Stimulated activated CD4-positive, alpha-beta T cell treated with anti-CD3 and anti-CD28 coated beads, TNF-alpha, amount 100 ng/mL, for 1 hour (primary cell): ENCODE measurements around the gene SLC5A1.

ENCODE experiments used
- DNase-seq, 3 donors: peaks; one replicate each; pipeline ENCODE4 v3.0.0-alpha.2; 2020; ENCODE audit warnings: low read depth in 3 of 3, low spot score in 1 of 3

Gene SLC5A1

GRCh38 chr22:32042924-32043323 lies at the start of gene SLC5A1:
TSS of gene SLC5A1 (plus strand) at chr22:32043261. CDS start at chr22:32043282, 21 bp downstream.
- DNase-seq: no peak

- no peak for DNase-seq
Measured at GRCh38 chr22:31995046-31995445, 48.0 kb upstream of the SLC5A1 start.

GRCh38 chr22:31995807-31996206 lies 47.3 kb upstream of the SLC5A1 start:
- DNase-seq: no peak

- no peak for DNase-seq
Measured at GRCh38 chr22:31998784-31999385, 44.2 kb upstream of the SLC5A1 start.

DNA sequence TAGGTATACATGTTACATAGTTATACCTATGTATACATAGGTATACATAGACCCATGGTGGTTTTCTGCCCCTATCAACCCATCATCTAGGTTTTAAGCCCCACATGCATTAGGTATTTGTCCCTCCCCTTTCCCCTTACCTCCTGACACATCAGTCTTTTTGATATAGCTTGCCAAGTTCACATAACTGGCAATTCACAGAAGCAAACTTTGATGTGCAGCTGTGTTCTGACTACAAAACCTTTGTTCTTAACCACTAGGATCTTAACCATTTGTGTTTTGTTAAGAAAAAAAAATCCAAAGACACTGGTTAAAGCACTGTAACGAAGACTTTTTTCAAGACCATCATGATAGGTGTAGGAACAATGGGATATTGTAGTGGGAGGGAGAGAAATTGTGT lies 42.9 kb upstream of the SLC5A1 start:
- no peak for DNase-seq

DNA sequence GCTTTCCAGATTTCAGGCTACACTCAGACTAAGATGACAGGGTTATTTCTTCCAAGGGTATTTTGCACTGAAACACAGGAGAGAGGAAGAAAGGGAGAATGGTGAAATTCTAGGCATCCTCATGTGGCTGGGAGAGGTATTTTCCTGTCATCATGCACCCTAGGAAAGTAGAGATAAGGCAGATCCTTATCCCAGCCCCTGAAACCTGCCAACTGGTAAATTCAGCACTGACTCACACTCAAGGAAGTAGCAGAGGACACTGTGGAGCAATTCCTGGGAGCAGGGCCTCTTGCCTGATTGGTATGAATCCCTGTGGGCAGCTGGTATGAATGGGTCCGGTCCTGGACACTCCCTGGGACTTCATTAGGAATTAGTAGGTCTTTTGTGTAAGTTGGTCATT lies 37.6 kb upstream of the SLC5A1 start:
- no peak for DNase-seq

GRCh38 chr22:32013200-32013599 lies 29.9 kb upstream of the SLC5A1 start:
- no peak for DNase-seq

GRCh38 chr22:32016081-32016480 lies 27.0 kb upstream of the SLC5A1 start:
- DNase-seq: no peak

- DNase-seq: no peak
Measured at GRCh38 chr22:32018056-32018455, 25.0 kb upstream of the SLC5A1 start.

GRCh38 chr22:32020117-32020516 lies 22.9 kb upstream of the SLC5A1 start:
- DNase-seq: no peak

- no peak for DNase-seq
Measured at GRCh38 chr22:32021716-32022115, 21.3 kb upstream of the SLC5A1 start.

- no peak for DNase-seq
Measured at GRCh38 chr22:32023251-32023827, 19.7 kb upstream of the SLC5A1 start.

DNA sequence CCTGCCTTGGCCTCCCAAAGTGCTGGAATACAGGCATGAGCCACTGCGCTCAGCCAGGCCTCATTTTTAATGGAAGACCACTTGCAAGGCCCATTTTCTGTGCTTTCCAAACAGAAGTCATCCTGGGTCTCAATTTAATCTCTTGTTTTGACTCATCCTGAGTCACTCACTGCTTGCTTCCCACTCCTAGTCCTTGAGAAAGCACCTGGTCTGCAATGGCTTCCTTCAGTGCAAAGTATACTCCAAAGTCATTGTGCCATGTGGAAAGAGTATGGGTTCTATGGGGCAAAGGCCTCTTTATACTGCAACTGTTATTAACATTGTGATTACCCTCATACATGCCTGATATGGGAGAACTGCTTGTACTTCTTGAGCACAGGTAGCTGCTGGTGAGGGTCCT lies 18.3 kb upstream of the SLC5A1 start:
- DNase-seq: no peak

- DNase-seq: no peak
Measured at GRCh38 chr22:32030518-32031247, 12.4 kb upstream of the SLC5A1 start.

- DNase-seq: no peak
Measured at GRCh38 chr22:32031466-32031865, 11.6 kb upstream of the SLC5A1 start.

DNA sequence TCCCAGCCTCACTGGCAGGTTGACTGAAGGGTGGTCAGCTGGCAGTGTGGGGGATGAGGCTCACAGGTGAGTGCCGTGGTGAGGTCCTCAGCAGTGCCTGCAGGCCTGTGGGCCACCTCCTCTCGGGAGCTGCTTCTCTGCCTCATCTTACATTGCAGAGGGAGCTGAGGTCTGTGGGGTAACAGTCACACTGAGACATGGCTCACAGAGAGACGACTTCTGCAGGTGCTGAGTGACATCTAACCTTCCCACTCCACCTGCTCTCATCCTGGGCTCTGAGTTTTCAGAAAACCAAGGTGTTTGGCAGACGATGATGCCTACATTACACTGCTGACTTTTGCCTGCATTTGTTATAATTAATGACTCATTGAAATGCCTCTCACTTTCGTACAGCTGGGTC lies 8.8 kb upstream of the SLC5A1 start:
- no peak for DNase-seq

DNA sequence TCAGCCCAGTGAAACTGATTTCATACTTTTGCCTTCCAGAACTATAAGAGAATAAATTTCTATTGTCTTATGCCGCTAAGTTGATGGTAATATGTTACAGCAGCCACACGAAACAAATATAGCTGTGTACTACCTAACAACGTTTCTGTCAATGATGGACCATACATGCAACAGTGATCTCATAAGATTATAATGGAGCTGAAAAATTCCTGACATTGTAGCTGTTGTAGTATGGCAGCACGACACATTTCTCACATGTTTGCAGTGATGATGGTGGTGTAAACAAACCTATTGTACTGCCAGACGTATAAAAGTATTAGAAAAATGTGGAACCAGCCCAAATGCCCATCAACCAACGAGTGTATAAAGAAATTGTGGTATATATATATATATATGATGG lies 5.8 kb upstream of the SLC5A1 start:
- DNase-seq: no peak

DNA sequence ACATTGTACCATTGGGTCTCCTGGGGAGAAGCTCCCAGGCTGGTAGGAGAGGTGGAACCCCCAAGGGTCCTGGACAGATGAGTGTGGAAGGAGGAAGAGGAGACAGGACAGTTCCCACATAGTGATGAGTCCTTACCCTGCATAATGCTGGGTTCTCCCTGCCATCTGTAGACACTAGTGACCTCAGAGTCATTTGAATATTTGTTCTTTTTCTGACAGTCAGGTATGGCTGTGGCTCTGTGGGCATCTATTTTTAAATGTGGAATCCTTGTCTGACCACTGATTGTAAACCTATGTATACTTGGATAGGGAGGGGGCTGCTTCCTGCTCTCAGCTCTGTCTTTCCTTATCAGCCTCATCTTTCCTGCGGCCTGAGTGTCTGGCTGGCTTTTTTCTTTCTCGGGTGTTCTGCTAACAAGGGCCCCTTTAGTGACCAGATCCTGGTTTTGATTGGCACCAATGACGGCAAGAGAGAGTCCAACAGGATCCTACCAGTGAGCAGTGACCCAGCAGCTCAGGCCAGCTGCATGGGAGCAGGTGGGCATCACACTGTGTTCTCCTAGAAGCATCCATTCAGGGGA lies 2.6 kb upstream of the SLC5A1 start:
- DNase-seq: no peak

GRCh38 chr22:32043391-32043790 lies 330 bp downstream of the SLC5A1 start:
- DNase-seq: no peak

GRCh38 chr22:32044477-32044876 lies 1.4 kb downstream of the SLC5A1 start:
- no peak for DNase-seq

- DNase-seq: no peak
Measured at GRCh38 chr22:32044913-32045312, 1.9 kb downstream of the SLC5A1 start.

GRCh38 chr22:32048069-32048468 lies 5.0 kb downstream of the SLC5A1 start:
- DNase-seq: no peak
